RKO (cell line): Measurements from ENCODE around the gene CLASRP.
"Not testable (repeated sequence)": the region's sequence is repeated elsewhere in the genome, so short reads cannot be mapped to it uniquely, and the experiment has no call there.

Experiments
- DNase-seq: peaks from one replicate; pipeline ENCODE4 v3.0.0-alpha.2; 2016; ENCODE audit warnings: low spot score

CLASRP gene, protein sequence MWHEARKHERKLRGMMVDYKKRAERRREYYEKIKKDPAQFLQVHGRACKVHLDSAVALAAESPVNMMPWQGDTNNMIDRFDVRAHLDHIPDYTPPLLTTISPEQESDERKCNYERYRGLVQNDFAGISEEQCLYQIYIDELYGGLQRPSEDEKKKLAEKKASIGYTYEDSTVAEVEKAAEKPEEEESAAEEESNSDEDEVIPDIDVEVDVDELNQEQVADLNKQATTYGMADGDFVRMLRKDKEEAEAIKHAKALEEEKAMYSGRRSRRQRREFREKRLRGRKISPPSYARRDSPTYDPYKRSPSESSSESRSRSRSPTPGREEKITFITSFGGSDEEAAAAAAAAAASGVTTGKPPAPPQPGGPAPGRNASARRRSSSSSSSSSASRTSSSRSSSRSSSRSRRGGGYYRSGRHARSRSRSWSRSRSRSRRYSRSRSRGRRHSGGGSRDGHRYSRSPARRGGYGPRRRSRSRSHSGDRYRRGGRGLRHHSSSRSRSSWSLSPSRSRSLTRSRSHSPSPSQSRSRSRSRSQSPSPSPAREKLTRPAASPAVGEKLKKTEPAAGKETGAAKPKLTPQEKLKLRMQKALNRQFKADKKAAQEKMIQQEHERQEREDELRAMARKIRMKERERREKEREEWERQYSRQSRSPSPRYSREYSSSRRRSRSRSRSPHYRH

DNA sequence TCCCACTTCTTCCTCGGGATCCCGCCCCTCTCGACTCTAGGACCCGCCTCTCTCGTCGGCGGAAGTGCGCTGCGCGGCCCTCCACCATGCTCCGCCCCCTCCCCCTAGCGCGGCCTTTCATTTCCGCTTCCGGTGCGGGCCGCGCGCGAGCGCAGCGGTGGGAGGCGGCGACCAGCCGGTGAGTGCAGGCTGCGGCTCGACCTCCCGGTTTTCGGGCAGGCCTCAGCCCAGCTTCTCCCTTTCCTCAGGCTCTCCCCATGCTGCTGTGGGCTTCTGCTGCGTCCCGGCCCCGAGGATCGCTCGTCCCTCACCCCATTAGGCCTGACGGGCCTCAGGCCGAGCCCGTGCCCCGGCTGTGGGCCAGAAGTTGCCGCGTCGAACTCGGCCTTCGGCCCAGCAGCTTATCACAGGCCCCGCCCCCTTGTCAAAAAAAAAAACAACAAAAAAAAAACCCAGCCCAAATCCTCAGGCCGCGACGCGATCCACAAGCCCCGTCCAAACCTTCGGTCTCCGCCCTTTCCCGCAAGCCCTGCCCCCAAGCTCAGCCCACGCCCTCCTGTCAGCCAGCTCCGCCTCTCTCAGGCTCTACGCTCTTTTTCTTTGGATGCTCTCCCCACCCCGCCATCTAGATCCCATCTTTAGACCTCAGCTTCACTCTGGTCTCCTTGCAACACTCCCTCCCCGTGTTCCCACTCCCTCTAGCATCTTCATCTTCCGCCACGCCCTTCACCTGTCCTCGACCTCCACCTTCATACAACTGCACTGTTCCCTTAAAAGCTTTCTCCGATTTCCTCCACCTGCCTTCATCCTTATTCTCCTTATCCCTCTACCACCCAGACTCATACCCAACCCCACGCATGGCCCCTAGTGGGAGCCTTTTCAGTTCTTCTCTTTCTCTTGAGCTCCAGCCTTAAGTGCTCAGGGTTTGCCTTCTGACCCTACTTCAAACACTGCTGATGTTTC is at the start of gene CLASRP:
TSS of gene CLASRP (plus strand) at position 115 of the 963 bp plus-strand sequence. CDS start 1,168 bp downstream, outside the sequence.
- peak; percentile 89 for DNase-seq

DNA sequence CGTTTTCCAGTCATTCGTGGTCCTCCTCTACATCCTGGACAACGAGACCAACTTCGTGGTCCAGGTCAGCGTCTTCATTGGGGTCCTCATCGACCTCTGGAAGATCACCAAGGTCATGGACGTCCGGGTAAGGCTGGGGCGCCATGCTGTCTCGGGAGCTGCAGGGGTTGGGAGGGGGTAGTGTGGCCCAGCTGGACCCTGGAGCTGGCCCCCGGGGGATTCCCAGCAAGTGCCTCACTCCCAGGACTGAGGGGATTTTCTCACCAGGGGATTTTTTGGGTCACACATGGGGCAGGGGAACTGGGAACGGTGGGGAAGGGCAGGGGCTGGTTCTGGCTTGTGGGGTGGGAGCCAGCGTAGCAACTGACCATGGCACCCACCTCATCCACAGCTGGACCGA is 48.4 kb upstream of the CLASRP start:
- DNase-seq: no peak

DNA sequence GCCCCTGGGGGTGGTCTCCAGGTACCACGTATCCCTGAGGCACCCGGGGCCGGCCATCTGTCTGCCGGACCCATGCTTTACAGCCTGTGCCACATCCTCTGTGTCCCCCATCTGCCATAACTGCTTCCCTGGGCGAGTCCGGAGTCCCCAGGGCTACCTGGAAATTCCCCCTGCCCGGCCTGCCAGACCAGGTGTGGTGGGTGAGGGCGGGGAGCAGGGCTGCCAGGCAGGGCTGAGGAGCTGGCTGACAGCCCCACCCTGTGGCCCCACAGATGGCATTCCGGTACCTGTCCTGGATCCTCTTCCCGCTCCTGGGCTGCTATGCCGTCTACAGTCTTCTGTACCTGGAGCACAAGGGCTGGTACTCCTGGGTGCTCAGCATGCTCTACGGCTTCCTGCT is 47.9 kb upstream of the CLASRP start:
- no peak for DNase-seq

DNA sequence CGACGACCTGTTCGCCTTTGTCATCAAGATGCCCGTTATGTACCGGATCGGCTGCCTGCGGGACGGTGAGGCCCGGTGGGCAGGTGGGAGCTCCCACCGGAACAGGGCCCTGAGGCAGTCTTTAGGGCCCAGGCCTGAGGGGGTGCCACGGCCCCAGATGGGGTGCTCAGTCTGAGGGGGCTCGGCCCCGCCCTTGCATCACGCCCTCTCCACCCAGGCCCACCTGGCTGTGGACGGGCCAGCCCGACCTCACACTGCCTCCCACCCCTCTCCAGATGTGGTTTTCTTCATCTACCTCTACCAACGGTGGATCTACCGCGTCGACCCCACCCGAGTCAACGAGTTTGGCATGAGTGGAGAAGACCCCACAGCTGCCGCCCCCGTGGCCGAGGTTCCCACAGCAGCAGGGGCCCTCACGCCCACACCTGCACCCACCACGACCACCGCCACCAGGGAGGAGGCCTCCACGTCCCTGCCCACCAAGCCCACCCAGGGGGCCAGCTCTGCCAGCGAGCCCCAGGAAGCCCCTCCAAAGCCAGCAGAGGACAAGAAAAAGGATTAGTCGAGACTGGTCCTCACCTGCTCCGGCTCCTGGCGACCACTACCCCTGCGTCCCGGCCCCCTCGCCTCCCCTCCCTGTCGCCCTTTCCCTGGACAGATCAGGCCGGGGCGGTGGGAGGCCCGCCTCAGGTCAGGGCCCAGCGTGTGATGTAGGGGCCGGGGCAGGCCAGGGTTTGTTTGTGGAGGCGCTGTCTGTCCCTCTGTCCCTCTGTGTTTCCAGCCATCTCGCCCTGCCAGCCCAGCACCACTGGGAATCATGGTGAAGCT is 46.3 kb upstream of the CLASRP start:
- DNase-seq: no peak

DNA sequence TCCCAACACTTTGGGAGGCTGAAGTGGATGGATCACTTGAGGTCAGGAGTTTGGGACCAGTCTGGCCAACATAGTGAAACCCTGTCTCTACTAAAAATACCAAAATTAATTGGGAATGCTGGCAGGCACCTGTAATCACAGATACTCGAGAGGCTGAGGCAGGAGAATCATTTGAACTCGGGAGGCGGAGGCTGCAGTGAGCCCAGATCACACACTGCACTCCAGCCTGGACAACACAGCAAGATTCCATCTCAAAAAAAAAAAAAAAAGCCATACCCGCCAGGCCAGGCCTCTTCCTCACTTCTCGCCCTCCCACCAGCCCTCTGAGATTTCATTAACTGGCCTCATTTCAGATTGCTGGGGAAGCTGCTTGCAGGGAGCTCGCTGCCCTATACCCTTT is 45.3 kb upstream of the CLASRP start:
- DNase-seq: no peak

DNA sequence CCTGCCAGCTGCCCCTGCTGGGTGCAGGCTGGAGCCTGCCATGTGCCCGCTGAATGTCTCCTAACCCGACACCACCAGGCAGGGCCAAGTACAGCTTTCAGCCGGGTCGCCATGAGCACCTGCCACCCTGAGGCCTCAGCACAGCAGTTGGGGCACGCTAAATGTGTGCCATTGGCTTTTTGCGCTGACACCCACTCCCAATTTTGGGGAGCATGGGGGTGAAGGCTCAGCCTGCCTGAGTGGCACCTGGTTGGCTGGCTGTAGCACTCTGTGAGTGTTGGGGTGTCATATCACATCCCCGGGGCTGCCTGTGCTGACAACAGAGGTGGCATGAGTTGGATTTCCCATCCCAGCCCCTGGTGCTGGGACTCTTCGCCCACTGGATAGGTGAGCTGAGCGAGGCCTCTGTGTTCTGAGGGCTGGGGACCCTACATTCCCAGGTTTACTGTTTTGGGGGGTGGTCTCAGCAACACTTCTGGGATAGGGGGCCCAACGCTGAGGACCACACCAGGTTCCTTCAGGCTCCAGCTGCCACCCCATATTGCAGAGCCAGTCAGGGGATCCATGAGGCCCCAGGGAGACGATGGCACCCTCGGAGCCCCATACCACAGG is 44.8 kb upstream of the CLASRP start:
- DNase-seq: no peak

DNA sequence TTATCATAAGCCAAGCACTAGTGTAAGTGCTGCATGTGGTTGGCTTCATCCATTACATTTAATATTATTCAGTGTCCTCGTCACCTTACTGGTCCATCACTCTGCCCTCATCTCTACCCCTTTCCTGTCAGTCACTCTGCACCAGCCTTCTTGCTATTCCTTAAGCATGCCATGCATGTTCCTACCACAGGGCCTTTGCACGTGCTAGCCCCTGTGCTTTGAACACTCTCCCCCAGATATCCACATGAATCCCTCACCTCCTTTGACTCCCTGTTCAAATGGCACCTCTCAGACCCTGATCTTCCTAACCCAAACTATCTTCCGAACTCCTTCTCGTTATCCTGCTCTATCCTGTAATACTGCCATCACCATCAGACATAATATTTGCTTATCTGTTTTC is 40.8 kb upstream of the CLASRP start:
- no peak for DNase-seq

DNA sequence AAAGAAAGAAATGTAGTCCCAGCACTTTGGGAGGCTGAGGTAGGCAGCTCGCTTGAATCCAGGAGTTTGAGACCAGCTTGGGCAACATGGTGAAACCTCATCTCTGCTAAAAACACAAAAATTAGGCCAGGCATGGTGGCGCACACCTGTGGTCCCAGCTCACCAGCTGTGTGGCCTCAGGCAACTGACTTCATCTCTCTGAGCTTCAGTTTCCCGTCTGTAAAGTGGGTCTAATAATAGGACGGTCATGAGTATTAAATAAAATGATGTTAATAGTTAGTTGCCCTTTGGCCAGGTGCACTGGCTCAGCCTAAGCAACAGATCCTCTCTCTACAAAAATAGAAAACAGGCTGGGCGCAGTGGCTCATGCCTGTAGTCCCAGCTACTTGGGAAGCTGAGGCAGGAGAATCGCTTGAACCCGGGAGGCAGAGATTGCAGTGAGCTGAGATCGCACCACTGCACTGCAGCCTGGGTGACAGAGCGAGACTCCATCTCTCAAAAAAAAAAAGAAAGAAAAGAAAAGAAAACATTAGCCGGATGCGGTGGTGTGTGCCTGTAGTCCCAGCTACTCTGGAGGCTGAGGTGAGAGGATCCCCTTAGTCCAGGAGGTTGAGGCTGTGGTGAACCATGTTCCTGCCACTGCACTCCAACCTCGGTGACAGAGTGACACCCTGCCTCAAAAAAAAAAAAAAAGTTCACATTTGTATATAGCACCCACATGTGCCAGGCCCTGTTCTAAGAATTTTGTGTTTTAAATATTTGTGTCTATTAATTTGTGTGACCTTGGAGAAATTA is 39.5 kb upstream of the CLASRP start:
- not testable (repeated sequence) for DNase-seq

DNA sequence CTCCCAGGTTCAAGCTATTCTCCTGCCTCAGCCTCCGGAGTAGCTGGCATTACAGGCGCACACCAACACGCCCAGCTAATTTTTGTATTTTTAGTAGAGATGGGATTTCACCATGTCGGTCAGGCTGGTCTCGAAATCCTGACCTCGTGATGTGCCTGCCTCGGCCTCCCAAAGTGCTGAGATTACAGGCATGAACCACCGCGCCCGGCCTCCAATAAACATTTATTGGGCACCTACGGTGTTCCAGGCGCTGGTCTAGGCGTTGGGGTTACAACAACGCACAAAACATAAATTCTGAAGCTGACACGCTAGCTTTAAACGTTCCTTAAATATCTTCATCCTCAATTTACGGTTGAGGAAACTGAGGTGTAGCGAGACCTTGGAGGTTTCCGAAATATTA is 38.2 kb upstream of the CLASRP start:
- not testable (repeated sequence) for DNase-seq

DNA sequence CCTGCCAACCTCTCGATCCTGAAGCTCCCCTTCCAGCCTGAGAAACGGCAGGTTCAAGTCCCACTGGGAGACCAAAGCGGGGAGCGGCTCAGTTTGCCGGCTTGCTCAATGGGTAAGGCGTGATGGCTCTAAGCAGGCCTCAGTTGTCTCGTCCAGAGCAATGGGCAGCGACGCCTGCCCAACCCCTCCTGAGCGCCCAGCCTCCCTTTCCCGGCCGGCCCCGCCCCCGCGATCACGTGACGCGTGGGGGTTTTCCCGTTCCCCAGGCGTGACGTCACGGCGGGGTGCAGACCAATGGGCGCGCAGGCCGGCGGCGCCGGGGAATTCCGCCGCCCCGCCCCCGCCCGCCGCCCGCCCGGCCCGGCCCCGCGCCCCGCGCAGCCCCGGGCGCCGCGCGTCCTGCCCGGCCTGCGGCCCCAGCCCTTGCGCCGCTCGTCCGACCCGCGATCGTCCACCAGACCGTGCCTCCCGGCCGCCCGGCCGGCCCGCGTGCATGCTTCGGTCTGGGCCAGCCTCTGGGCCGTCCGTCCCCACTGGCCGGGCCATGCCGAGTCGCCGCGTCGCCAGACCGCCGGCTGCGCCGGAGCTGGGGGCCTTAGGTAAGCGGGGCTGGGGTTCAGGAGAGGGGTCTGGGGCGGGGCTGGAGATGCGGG is 37.6 kb upstream of the CLASRP start, which contains the start of gene RELB:
TSS of gene RELB (plus strand) at position 378 of the 653 bp plus-strand sequence. CDS start at position 494, 116 bp downstream.
- DNase-seq: peak; percentile 87

DNA sequence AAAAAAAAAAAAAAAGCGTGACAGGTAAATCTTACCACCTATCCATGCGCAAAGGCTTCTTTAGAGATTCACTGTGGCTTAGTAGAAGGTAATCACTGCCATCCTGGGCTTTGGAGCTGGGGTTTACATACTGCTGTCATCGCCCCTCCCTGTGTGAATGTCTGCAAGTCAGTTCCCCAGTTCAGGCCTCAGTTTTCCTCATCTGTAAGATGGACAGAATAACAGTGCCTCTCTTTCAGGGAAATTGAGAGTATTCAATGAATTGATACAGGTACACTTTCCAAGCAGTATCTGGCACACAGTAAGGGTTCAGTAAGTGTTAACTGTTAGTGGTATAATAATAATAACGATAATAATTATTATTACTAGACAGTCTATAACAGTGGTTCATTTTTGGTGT is 35.4 kb upstream of the CLASRP start:
- DNase-seq: no peak

DNA sequence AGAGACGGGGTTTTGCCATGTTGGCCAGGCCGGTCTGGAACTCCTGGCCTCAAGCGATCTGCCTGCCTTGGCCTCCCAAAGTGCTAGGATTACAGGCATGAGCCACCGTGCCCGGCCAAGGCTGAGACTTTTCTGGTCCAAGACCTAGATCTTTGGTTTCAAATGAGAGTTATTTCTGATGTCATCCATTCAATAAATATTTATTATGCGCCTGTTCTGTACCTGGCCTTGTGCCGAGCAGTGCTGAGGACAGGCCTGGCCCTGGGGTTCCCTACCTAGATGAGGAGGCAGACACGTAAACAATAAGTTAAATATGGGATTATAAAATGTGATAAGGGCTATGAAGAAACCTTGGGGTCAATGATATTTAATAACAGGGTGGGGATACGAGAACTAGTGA is 33.1 kb upstream of the CLASRP start:
- DNase-seq: no peak

DNA sequence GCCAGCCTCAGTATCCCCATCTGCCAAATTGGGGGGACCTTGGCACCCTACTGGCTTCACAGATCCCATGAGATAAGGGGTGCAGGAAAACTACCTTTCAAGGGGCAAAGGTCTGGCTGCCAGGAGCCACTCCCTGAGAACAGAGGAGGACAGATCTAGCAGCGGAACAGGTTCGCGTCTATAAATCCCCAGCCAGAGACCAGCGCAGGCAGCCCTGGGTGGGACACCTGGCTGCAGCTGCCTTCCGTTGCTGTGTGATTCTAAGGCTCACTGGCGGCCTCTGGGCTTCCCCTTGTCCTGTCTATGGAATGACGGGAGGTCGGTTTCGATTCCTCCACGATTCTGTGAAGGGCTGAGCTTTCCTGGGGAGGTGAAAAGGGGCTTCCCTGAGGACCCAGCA is 30.3 kb upstream of the CLASRP start:
- no peak for DNase-seq

DNA sequence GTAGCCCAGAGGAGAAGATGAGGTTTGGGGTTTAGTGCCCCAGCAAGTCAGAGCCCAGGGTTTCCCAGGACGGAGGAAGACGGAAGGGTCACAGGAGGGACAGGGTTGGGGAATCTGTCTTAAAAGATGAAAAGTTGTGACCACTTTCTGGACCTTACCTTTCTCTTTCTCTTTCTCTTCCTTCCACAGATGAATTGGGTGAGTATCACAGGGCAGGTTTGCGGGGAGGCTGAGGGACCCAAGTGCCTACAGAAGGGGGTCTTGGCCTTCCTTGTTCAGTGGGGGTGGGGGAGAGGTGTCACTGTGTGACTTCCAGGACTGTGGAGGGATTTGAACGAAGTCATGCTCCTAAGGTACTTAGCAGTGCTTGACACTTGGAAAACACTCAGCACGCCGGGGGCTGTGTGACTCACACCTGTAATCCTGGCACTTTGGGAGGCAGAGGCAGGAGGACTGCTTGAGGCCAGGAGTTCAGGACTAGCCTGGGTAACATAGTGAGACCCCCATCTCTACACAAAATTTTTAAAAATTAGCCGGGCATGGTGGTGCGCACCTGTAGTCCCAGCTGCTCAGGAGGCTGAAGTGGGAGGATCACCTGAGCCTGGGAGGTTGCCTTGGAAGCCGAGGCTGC is 29.1 kb upstream of the CLASRP start:
- no peak for DNase-seq

DNA sequence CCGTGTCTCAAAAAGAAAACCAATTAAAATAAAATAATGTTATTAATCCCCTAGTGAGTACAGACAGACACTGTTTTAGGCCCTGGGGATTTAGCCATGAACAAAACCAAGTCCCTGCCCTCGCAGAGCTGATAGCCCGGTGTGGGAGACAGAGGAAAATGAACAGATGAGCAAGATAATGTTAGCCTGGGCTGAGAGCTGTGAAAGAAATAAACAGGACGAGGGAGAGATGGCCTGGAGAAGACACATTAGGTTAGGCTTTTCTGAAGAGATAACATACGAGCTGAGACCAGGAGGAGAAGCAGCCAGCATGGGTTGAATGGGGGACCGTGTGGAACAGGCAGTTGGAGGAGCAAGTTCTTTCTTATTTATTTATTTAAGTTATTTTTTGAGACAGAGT is 28.5 kb upstream of the CLASRP start:
- DNase-seq: no peak

DNA sequence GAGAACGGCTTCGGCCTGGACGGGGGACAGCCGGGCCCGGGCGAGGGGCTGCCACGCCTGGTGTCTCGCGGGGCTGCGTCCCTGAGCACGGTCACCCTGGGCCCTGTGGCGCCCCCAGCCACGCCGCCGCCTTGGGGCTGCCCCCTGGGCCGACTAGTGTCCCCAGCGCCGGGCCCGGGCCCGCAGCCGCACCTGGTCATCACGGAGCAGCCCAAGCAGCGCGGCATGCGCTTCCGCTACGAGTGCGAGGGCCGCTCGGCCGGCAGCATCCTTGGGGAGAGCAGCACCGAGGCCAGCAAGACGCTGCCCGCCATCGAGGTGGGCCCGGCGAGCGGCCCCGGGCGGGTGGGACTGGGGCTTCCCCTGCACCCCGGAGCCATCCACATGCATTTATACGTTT is 26.9 kb upstream of the CLASRP start:
- no peak for DNase-seq

DNA sequence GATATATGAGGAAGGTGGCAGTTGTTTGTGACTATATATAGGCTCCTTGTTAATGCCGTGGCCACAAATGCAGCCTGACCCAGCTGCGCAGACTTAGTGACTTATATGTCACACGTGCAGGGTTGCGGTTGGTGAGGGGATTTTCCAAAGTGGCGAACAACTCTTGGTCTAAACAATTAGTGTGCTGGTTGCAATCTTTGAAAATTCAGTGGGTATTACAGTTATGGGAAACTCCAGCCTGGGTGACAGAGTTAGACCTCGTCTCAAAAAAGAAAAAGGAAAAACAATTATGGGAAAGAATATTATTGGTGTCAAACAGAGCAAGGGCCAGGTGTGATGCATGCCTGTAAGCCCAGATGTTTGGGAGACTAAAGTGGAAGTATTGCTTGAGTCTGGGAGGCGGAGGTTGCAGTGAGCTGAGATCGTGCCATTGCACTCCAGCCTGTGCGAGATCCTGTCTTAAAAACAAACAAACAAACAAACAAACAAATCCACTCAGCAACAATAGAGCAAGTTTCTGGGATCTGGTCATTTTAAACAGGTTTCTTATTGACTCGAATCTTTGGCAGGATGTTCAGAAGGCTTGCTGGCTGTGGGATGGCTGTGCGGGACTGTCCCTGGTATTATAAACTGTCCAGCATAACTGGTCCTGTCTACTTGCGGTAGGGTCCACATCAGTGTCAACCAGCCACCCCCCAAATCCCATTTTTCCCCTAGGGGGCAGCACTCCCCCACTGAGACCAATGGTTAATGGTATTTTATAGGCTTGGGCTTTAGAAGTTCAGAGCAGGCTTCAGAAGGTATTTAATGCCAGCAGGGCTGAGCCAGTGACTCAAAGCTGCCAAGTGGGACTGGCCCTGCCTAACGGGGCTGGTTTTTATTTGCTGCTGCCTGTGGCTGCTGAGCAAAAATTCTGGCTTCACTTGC is 22.2 kb upstream of the CLASRP start:
- DNase-seq: peak; percentile 79

DNA sequence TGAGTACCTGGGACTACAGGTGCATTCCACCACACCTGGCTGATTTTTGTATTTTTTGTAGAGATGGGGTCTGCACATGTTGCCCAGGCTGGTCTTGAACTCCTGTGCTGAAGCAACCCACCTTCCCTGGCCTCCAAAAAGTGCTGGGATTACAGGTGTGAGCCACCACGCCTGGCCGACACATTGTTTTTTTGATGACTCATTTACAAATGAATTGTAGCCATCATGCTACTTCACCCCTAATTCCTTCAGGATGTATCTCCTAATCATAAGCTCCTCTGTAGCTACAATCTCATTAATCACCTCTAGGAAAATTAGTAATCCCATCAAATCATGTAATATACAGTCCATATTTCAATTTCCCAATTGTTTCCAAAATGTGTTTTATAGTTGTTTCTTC is 19.7 kb upstream of the CLASRP start:
- DNase-seq: no peak
